ENCODE results near the gene SNX2.

DNA sequence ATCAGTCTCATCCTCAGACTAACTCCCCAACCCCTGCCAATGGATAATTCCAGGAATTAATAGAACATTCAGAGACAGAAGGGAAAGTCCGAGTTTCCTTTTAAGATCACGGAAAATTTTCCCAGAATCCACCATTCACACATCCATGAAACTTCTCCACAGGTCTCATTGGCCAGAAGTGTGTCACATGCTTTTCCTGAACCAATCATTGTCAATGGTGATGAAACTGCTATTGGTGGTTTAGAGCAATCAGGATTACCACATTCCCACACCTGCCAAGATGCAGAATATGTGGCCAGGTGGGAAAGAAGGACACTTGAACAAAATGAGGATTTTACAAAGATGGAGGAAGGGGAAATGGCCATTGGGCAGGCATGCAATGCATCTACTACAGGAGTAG lies 29.3 kb upstream of the SNX2 start:
- TF ChIP-seq, protein P1, sequence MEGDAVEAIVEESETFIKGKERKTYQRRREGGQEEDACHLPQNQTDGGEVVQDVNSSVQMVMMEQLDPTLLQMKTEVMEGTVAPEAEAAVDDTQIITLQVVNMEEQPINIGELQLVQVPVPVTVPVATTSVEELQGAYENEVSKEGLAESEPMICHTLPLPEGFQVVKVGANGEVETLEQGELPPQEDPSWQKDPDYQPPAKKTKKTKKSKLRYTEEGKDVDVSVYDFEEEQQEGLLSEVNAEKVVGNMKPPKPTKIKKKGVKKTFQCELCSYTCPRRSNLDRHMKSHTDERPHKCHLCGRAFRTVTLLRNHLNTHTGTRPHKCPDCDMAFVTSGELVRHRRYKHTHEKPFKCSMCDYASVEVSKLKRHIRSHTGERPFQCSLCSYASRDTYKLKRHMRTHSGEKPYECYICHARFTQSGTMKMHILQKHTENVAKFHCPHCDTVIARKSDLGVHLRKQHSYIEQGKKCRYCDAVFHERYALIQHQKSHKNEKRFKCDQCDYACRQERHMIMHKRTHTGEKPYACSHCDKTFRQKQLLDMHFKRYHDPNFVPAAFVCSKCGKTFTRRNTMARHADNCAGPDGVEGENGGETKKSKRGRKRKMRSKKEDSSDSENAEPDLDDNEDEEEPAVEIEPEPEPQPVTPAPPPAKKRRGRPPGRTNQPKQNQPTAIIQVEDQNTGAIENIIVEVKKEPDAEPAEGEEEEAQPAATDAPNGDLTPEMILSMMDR (IDR thresholded peaks at IDR 0.05), result no peak
- TF ChIP-seq EZH2 (IDR thresholded peaks at IDR 0.05; ENCODE audit: borderline replicate concordance, insufficient read depth, low read depth, low read length, poor library complexity, severe bottlenecking), result no peak

All from B cell (primary cell).